GM12875 (cell line): ENCODE results near the gene FN1.

ENCODE experiments used
- H3K4me3 ChIP-seq: one replicate; pipeline ENCODE4 v1.5.1; 2011; ENCODE audit warnings: low read depth, low read length, control low read depth
- TF ChIP-seq, protein P1 (sequence below): IDR thresholded peaks from 2 replicates; pipeline ENCODE4 v1.5.1; 2011; ENCODE audit warnings: low read depth, mild to moderate bottlenecking, control low read depth, inconsistent platforms, low read length, moderate library complexity, borderline replicate concordance; ENCODE audit not compliant: insufficient read depth

FN1 gene

DNA sequence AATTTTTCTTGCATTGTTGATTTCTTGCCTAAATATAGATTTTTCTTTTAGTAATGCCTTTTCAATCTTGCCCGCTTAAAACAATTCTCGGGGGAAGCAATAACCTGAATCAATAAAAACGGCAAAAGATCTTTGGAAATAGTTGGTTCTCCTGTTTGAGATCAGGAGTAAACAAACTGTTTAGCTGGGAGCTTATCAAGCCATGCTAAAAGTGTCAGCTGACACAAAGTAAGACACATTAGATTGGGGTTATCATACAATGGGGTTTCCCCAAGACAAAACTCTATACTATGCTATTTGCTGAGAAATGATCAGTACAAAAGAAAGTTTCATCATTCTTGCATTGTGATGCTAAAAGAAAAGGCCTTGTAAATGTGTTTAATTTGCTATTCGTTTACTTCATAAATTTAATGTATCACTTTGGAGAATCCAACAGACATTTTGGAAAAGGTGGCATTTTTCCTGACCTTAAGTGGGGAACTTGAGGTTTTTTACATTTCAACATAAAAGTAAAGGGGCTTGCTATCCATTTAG, 77.5 kb downstream of the FN1 start:
- TF ChIP-seq, protein P1, sequence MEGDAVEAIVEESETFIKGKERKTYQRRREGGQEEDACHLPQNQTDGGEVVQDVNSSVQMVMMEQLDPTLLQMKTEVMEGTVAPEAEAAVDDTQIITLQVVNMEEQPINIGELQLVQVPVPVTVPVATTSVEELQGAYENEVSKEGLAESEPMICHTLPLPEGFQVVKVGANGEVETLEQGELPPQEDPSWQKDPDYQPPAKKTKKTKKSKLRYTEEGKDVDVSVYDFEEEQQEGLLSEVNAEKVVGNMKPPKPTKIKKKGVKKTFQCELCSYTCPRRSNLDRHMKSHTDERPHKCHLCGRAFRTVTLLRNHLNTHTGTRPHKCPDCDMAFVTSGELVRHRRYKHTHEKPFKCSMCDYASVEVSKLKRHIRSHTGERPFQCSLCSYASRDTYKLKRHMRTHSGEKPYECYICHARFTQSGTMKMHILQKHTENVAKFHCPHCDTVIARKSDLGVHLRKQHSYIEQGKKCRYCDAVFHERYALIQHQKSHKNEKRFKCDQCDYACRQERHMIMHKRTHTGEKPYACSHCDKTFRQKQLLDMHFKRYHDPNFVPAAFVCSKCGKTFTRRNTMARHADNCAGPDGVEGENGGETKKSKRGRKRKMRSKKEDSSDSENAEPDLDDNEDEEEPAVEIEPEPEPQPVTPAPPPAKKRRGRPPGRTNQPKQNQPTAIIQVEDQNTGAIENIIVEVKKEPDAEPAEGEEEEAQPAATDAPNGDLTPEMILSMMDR: no peak
- H3K4me3 ChIP-seq: no peak overlapping the region

DNA sequence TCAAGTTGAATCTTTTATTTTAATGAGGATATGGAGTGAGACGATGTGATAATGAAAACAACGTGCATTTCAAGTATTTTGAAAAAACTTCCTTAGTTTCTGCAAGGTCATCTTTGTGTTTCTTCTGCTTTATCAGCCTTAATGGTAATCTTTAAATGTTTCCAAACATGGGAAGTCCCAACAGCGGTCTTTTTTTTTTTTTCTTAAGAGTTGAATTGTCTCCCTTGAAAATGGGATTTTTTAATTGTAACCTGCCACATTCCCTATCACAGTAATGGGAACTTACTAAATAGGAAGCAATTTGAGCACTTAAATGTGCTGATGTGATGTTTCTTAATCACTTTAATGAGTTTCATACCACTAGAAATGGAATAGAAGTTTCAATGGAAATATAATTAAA, 78.2 kb downstream of the FN1 start:
- no peak overlapping the region for H3K4me3 ChIP-seq
- TF ChIP-seq, protein P1: no peak

DNA sequence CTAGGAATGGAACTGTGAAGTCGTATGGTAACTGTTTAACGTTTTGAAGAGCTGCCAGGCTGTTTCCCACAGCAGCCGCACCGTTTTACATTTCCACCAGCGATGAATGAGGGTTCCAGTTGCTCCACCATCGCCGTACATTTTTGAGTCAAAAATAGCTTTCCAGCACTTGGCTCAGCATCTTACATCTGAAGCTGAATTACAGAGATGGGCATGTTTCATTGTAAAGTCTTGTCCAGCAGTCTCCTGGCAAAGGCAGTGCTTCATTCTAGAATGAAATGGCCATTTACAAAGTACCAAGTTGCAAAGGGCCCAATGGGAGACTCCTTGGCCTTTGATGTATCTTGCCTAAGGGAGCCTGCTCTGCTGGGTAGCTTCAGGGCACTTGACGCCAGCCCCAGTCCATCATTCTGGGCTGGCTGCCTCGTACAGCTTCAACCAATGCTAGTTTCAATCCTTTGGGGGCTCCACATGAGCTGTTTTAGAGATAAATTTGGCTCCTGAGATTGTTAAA, 78.9 kb downstream of the FN1 start:
- no peak overlapping the region for H3K4me3 ChIP-seq
- TF ChIP-seq, protein P1: no peak

DNA sequence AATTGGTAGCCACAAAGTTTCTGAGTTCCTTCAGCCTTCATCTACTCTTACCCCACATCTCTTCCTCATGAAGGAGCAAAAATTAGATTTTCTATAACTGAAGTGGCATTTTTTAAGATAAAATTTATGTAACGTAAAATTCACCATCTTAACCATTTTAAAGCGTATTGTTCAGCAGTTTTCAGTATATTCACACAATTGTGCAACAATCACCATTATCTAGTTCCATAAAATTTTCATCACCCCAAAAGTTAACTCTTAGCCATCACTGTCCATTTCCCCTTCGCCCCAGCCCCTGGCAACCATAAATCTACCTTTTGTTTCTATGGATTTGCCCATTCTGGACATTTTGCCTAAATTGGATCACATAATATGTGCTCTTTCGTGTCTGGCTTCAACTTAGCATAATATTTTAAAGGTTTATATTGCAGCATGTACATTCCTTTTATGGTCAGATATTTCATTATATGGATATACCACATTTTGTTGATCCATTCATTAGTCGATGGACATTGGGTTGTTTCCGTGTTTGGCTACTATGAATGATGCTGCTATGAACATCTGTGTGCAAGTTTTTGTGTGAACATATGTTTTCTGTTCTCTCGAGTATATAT, 79.4 kb downstream of the FN1 start:
- H3K4me3 ChIP-seq: no peak overlapping the region
- TF ChIP-seq, protein P1: no peak

DNA sequence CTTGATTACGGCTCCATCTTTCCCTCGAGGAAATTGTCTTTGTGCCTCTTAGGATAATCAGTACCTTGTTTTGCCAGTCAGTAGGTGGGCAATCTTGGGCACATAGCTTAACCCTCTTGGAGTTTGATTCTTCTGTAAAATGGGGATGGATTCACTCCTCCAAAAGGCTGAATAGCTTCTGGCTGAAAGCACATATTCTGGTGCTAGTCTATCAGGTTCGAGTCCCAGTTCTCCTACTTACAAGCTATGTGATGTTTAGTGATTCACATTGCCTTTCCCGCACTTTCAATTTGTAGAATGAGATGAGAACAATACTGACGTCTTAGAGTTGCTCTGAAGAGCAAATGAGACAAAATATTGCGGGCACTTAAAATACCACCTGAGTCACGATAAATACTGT, 80.1 kb downstream of the FN1 start:
- TF ChIP-seq, protein P1: no peak
- H3K4me3 ChIP-seq: no peak overlapping the region

DNA sequence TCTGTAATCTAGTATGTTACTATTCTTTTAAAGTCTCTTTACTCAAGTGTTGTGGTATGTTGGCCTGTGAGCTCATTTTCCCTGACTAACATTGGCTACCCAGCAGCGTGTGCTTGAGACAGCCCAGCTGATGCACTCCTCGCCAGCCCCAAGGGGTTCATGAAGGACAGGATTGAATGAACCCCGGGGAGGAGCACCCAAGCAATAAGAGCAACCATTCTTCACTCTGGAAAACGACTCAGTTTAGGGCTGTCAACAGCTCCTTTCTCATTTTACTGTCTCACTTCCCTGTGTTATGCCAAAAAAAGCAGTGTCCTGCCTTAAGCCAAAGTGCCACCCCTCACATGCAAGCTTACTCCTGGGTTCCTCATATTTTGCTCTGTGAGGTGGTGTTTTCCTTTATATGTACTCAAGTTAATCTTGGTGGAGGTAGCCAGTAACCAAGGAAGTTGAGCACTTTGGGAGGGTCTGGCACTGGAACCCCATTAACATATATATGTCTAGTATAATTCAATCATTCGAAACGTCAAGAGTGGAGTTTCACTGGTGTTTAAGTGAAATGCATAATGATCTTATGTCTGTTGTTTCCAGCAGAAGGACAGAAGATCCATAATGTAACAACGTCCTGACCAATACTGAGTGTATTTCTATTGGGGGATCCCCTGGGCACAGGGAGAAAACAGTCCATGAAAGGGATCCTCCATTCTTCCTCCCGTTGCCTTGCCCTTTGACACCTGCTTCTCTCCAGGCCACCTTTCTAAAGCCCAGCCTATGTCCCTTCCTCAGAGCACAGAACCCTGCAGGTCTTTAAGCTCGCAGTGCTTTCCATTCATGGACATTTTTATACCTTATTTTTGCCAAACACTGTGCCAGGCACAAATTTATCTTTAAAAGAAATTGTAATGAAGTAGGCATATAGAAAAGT, 80.8 kb downstream of the FN1 start:
- TF ChIP-seq, protein P1: no peak

More for the DNA sequence above, 80.8 kb downstream of the FN1 start:
- H3K4me3 ChIP-seq: no peak overlapping the region
